A549 treated with Mapracorat at 1 μM for 4 hours (cell line): ENCODE measurements around the gene CEP131. TPM values are rescaled to one million over a fixed set of nuclear protein-coding genes. Genes with fewer than 3 reads are reported as not detected.

Experiments
- total RNA-seq: library from RNA; stranded (reverse); fragments of 200-300 nt; extraction: Qiagen RNA extraction; gene quantifications from 5 replicates; pipeline ENCODE4 v1.2.3, GENCODE V29; 2022

Gene CEP131
- 6.0 to 9.8 TPM (median 8.0 TPM) in 5 replicates for total RNA-seq

GRCh38 chr17:81222906-81223761 lies at the start of gene CEP131:
Gene CEP131, minus strand, starts transcription at chr17:81222965. Its CDS starts 2,909 bp downstream, at chr17:81220056.

GRCh38 chr17:81238815-81239713 lies 16.3 kb upstream of the CEP131 start, which contains the start of the genes NDUFAF8 and TEPSIN:
Gene NDUFAF8, plus strand, starts transcription at chr17:81239318. Its CDS starts 46 bp downstream, at chr17:81239364.
Gene TEPSIN, minus strand, starts transcription at chr17:81239055. Its CDS starts 22 bp downstream, at chr17:81239033.

GRCh38 chr17:81166033-81166492 lies 56.7 kb downstream of the CEP131 start, which contains the start of gene AATK:
Gene AATK, minus strand, starts transcription at chr17:81166221. Its CDS starts 229 bp downstream, at chr17:81165992.

GRCh38 chr17:81165246-81166032 lies 57.3 kb downstream of the CEP131 start, which contains the start of gene PVALEF:
Gene PVALEF, plus strand, starts transcription at chr17:81165507. Its CDS starts 15,720 bp downstream, at chr17:81181227.

Other genes starting within 250 kb of the CEP131 start
- gene CHMP6, start 231.1 kb downstream of the CEP131 start, total RNA-seq = 28.2 to 38.0 TPM (median 35.3 TPM) in 5 replicates
- 98.5 to 123 TPM (median 117 TPM) in 5 replicates for gene BAIAP2, start 187.8 kb downstream of the CEP131 start, total RNA-seq
- not detected in 5 replicates for gene PVALEF, start 57.5 kb downstream of the CEP131 start, total RNA-seq
- 0.25 to 0.65 TPM (median 0.33 TPM) in 5 replicates for gene AATK, start 56.7 kb downstream of the CEP131 start, total RNA-seq
- gene TEPSIN, start 16.1 kb upstream of the CEP131 start, total RNA-seq = 17.8 to 29.7 TPM (median 28.2 TPM) in 5 replicates
- gene NDUFAF8, start 16.4 kb upstream of the CEP131 start, total RNA-seq = 99.5 to 232 TPM (median 212 TPM) in 5 replicates
- gene SLC38A10, start 72.3 kb upstream of the CEP131 start, total RNA-seq = 48.0 to 77.5 TPM (median 76.0 TPM) in 5 replicates
- 6.4 to 10.5 TPM (median 9.6 TPM) in 5 replicates for gene BAHCC1, start 172.5 kb upstream of the CEP131 start, total RNA-seq